ENCODE data around the gene MPZ. TPM values are rescaled to one million over a fixed set of nuclear protein-coding genes. Genes with fewer than 3 reads are reported as not detected.

The MPZ gene
- total RNA-seq, 1 donor from 2014 or later: 2.6 TPM

DNA sequence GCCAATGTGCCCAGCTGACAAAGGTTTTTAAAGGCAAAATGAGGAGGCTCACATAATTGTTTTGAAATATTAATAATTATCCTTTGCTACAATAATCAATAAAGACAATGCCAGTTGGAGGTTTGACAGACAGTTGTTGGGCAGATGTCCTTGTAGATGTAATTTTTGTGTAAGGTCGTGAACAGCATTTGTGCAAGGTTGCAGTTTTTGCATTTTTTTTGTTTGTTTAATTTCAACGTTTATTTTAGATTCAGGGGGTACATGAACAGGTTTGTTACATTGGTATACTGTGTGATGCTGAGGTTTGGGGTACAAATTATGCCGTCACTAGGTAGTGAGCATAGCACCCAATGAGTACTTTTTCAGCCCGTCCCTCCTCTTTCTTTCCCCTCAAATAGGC lies 9.3 kb downstream of the MPZ start:
- no peak for DNase-seq (ENCODE audit: low spot score)
- H3K9me3 Mint-ChIP-seq (ENCODE audit: unreplicated experiment): no peaks in the 10 kb centered on the region
- H3K4me3 Mint-ChIP-seq (ENCODE audit: unreplicated experiment): no peak overlapping the region
- no peak overlapping the region for H3K27ac Mint-ChIP-seq (ENCODE audit: unreplicated experiment)
- peaks cover 17% of the 10 kb centered on the region for H3K4me1 Mint-ChIP-seq (ENCODE audit: unreplicated experiment)
- peaks cover 4% of the 10 kb centered on the region for H3K27me3 Mint-ChIP-seq (ENCODE audit: unreplicated experiment)
- no peaks in the 10 kb centered on the region for H3K36me3 Mint-ChIP-seq (ENCODE audit: low read depth, unreplicated experiment)
- TF ChIP-seq, protein P1, sequence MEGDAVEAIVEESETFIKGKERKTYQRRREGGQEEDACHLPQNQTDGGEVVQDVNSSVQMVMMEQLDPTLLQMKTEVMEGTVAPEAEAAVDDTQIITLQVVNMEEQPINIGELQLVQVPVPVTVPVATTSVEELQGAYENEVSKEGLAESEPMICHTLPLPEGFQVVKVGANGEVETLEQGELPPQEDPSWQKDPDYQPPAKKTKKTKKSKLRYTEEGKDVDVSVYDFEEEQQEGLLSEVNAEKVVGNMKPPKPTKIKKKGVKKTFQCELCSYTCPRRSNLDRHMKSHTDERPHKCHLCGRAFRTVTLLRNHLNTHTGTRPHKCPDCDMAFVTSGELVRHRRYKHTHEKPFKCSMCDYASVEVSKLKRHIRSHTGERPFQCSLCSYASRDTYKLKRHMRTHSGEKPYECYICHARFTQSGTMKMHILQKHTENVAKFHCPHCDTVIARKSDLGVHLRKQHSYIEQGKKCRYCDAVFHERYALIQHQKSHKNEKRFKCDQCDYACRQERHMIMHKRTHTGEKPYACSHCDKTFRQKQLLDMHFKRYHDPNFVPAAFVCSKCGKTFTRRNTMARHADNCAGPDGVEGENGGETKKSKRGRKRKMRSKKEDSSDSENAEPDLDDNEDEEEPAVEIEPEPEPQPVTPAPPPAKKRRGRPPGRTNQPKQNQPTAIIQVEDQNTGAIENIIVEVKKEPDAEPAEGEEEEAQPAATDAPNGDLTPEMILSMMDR (IDR thresholded peaks at IDR 0.05; ENCODE audit: unreplicated experiment): no peak

DNA sequence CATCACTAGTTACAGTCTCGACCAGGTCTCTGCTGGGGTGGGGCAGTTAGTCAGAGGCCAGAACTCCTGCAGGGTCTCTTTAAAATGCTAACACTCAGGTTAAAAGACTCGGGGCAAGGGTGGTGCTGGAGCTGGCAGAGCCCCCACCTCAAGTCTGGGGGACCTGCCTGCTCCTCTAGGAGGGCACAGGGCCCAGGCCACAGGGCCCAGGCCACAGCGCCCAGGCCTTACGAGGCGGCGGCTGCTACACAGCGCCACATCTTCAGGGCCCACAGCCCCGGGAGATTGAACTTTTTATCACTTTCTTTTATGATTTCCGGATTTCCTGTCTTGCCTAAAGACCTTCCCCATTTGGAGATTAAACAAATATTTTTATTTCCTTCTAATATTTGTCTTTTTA lies 10.4 kb downstream of the MPZ start:
- no peaks in the 10 kb centered on the region for H3K9me3 Mint-ChIP-seq (ENCODE audit: unreplicated experiment)
- no peak for DNase-seq (ENCODE audit: low spot score)
- TF ChIP-seq, protein P1 (IDR thresholded peaks at IDR 0.05; ENCODE audit: unreplicated experiment): no peak
- H3K27me3 Mint-ChIP-seq (ENCODE audit: unreplicated experiment): no peaks in the 10 kb centered on the region
- H3K4me3 Mint-ChIP-seq (ENCODE audit: unreplicated experiment): no peak overlapping the region
- no peak overlapping the region for H3K27ac Mint-ChIP-seq (ENCODE audit: unreplicated experiment)
- H3K36me3 Mint-ChIP-seq (ENCODE audit: low read depth, unreplicated experiment): no peaks in the 10 kb centered on the region
- peaks cover 11% of the 10 kb centered on the region for H3K4me1 Mint-ChIP-seq (ENCODE audit: unreplicated experiment)

DNA sequence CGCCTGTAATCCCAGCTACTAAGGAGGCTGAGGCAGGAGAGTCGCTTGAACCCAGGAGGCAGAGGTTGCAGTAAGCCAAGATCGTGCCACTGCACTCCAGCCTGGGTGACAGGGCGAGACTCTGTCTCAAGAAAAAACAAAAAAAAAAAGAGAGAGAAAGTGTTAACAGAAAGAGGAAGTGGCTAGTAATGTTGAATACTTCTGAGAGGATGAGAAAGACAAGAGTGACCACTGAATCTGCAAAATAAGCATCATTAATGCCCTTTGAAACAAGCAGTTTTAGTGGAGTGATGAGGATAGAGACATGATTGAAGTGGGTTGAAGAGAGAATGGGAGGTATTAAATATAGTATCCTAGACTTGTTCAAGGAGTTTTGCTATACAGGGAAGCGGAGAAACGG lies 11.7 kb downstream of the MPZ start:
- Mint-ChIP-seq H3K36me3 (ENCODE audit: low read depth, unreplicated experiment) (no peaks in the 10 kb centered on the region), H3K27ac (ENCODE audit: unreplicated experiment) (no peak overlapping the region), H3K4me1 (ENCODE audit: unreplicated experiment) (peaks cover 3% of the 10 kb centered on the region), H3K4me3 (ENCODE audit: unreplicated experiment) (no peak overlapping the region), H3K27me3 (ENCODE audit: unreplicated experiment) (no peaks in the 10 kb centered on the region), H3K9me3 (ENCODE audit: unreplicated experiment) (no peaks in the 10 kb centered on the region)
- TF ChIP-seq, protein P1 (IDR thresholded peaks at IDR 0.05; ENCODE audit: unreplicated experiment): no peak
- DNase-seq (ENCODE audit: low spot score): no peak

DNA sequence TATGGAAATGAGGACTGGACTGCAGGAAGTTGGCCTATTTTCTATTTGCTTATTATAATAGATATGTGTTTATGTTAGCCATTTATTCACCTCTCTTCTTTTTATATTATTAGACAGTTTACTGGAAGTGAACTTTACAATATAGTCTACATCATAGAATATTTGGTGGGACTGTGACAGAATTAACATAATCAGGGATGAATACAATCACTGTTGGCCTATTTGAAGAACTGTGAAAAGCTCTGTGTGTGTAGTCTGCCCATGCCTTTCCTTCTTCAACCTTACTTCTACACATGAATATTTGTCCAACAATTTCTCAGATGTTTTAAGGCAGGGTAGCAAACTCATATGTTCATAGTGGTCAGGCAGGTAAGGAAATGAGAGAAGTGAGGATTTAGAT lies 12.4 kb downstream of the MPZ start:
- Mint-ChIP-seq H3K27me3 (ENCODE audit: unreplicated experiment) (no peaks in the 10 kb centered on the region), H3K4me3 (ENCODE audit: unreplicated experiment) (no peak overlapping the region), H3K36me3 (ENCODE audit: low read depth, unreplicated experiment) (no peaks in the 10 kb centered on the region), H3K27ac (ENCODE audit: unreplicated experiment) (no peak overlapping the region), H3K9me3 (ENCODE audit: unreplicated experiment) (no peaks in the 10 kb centered on the region), H3K4me1 (ENCODE audit: unreplicated experiment) (peaks cover 3% of the 10 kb centered on the region)
- no peak for DNase-seq (ENCODE audit: low spot score)
- TF ChIP-seq, protein P1 (IDR thresholded peaks at IDR 0.05; ENCODE audit: unreplicated experiment): no peak

DNA sequence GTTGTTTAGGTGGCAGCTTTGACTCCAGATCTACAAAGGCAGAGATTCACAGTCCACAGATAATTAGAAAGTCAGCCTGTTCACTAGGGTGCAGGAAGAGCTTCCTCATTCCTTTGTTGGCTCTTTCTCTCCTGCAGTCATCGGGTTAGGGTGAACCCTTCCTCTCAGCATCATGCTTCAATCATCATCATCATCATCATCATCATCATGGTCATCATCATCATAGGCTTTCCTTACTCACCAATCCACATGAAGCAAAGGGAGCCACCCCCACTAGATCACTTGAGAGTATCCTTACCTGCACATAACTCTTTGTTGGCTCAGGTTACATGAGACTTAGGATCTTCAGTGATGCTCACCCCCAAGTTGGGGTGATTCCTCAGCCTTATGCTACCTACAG lies 19.0 kb downstream of the MPZ start:
- Mint-ChIP-seq H3K9me3 (ENCODE audit: unreplicated experiment) (no peaks in the 10 kb centered on the region), H3K4me1 (ENCODE audit: unreplicated experiment) (peaks cover 2% of the 10 kb centered on the region), H3K27ac (ENCODE audit: unreplicated experiment) (no peak overlapping the region), H3K27me3 (ENCODE audit: unreplicated experiment) (no peaks in the 10 kb centered on the region), H3K36me3 (ENCODE audit: low read depth, unreplicated experiment) (no peaks in the 10 kb centered on the region), H3K4me3 (ENCODE audit: unreplicated experiment) (no peak overlapping the region)
- TF ChIP-seq, protein P1 (IDR thresholded peaks at IDR 0.05; ENCODE audit: unreplicated experiment): no peak
- DNase-seq (ENCODE audit: low spot score): no peak
